Adrenal gland (tissue), 5 donors: ENCODE measurements around the gene LIN7B.

Source experiments
- POLR2A ChIP-seq, 2 donors: fragments of 450-650 bp; IDR thresholded peaks; one replicate each; pipeline ENCODE4 v1.6.1; 2017; ENCODE audit warnings: antibody characterized with exemption in 2 of 2, mild to moderate bottlenecking in 2 of 2, moderate library complexity in 1 of 2
- TF ChIP-seq, protein P1 (sequence below), 6 experiments: fragments of 450-650 bp in 4 of 6; fragments of 200-600 bp in 2 of 6; sonication (generic) in 1 of 6; IDR thresholded peaks; 1 replicate in 5 of 6; 2 replicates in 1 of 6; pipeline versions ENCODE4 v1.5.1 to v1.8.0; 2016 to 2021; ENCODE audit warnings: antibody characterized with exemption in 6 of 6, mild to moderate bottlenecking in 2 of 6, moderate library complexity in 1 of 6
- donor health status: DM: no; HTN: no; CAD: no.

DNA sequence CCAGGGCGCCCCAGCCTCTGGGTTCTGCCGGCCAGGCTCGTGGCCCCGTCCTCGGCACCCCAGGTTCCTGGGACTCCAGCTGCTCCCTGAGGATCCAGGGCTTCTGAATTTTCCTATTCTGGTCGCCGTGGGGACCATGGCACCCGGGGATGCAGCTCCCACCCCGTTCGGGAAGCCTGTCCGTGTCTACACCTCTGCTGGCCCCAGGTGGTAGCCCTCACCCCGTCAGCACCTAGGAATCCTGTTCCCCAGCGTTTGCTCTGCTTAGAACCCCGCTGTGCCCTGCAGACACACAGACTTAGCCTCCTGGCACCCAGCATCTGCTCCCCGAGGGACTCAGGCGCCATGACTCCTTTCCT is 6.1 kb downstream of the LIN7B start:
- TF ChIP-seq, protein P1, sequence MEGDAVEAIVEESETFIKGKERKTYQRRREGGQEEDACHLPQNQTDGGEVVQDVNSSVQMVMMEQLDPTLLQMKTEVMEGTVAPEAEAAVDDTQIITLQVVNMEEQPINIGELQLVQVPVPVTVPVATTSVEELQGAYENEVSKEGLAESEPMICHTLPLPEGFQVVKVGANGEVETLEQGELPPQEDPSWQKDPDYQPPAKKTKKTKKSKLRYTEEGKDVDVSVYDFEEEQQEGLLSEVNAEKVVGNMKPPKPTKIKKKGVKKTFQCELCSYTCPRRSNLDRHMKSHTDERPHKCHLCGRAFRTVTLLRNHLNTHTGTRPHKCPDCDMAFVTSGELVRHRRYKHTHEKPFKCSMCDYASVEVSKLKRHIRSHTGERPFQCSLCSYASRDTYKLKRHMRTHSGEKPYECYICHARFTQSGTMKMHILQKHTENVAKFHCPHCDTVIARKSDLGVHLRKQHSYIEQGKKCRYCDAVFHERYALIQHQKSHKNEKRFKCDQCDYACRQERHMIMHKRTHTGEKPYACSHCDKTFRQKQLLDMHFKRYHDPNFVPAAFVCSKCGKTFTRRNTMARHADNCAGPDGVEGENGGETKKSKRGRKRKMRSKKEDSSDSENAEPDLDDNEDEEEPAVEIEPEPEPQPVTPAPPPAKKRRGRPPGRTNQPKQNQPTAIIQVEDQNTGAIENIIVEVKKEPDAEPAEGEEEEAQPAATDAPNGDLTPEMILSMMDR (IDR thresholded peaks at IDR 0.05) = no peak
- no peak for TF ChIP-seq POLR2A (IDR thresholded peaks at IDR 0.05)
